Measurements from ENCODE around the gene SPR. TPM values are rescaled to one million over a fixed set of nuclear protein-coding genes. Genes with fewer than 3 reads are reported as not detected.
A peak's percentile ranks its signal among the peaks of the same experiment; 100 is the strongest.

Gene SPR
- total and polyA plus RNA-seq, 2 donors (not counting 1 experiment from before 2014, with no cell fraction given): 9.4 to 23.3 TPM

DNA sequence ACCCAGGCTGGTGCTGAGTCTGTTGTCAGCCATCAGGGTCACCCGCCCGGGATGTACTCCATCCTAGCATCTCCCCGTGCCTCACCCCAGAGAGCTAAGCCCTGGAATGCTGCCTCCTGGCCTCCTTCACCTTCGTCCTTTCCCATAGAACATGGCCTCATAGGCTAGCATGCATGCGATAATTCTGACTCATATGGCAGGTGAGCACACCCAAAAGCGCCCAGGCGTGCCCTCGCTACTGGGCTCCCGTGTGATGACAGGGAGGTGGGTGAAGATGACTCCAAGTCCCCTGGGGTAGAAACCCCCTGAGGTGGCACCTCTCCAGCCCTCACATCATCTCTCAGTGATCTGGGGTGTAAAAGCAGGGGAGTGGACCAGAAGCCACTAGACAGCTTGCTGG, 7.3 kb downstream of the SPR start:
- Histone ChIP-seq H3K4me3 (replicated peaks in 1 of 4; ENCODE audit: control extremely low read depth in 1 of 4, insufficient read depth in 1 of 4, low read depth in 3 of 4, low read length in 4 of 4) (no peak overlapping the region), H3K4me1 (ENCODE audit: control insufficient read depth, extremely low read depth, insufficient read depth, low read length) (no peaks in the 10 kb centered on the region), H3K9ac (ENCODE audit: insufficient read depth, low read length) (no peak overlapping the region), H2AFZ (ENCODE audit: low read length) (no peak overlapping the region), H3K4me2 (ENCODE audit: extremely low read depth, insufficient read depth, low read length) (no peak overlapping the region), H3K27ac (ENCODE audit: insufficient read depth, low read length) (no peak overlapping the region), H4K20me1 (ENCODE audit: control insufficient read depth, extremely low read depth, insufficient read depth, low read length) (no peaks in the 10 kb centered on the region), H3K79me2 (ENCODE audit: control insufficient read depth, insufficient read depth, low read length) (no peaks in the 10 kb centered on the region), H3K36me3 (ENCODE audit: control insufficient read depth, insufficient read depth, low read length) (no peaks in the 10 kb centered on the region), H3K27me3 (ENCODE audit: control insufficient read depth, insufficient read depth, low read length) (peaks cover 33% of the 10 kb centered on the region), H3K9me3 (ENCODE audit: control insufficient read depth, insufficient read depth, low read depth, low read length) (no peaks in the 10 kb centered on the region)
- no peak for TF ChIP-seq EZH2 (IDR thresholded peaks at IDR 0.05; ENCODE audit: low read length, missing control alignments)
- TF ChIP-seq, protein P1, sequence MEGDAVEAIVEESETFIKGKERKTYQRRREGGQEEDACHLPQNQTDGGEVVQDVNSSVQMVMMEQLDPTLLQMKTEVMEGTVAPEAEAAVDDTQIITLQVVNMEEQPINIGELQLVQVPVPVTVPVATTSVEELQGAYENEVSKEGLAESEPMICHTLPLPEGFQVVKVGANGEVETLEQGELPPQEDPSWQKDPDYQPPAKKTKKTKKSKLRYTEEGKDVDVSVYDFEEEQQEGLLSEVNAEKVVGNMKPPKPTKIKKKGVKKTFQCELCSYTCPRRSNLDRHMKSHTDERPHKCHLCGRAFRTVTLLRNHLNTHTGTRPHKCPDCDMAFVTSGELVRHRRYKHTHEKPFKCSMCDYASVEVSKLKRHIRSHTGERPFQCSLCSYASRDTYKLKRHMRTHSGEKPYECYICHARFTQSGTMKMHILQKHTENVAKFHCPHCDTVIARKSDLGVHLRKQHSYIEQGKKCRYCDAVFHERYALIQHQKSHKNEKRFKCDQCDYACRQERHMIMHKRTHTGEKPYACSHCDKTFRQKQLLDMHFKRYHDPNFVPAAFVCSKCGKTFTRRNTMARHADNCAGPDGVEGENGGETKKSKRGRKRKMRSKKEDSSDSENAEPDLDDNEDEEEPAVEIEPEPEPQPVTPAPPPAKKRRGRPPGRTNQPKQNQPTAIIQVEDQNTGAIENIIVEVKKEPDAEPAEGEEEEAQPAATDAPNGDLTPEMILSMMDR (conservative IDR thresholded peaks at IDR 0.05 in 1 of 2, IDR thresholded peaks at IDR 0.05 in 1 of 2; ENCODE audit: low read depth in 1 of 2, low read length in 2 of 2): no peak
- DNase-seq (ENCODE audit: low read depth in 2 of 2): no peak

DNA sequence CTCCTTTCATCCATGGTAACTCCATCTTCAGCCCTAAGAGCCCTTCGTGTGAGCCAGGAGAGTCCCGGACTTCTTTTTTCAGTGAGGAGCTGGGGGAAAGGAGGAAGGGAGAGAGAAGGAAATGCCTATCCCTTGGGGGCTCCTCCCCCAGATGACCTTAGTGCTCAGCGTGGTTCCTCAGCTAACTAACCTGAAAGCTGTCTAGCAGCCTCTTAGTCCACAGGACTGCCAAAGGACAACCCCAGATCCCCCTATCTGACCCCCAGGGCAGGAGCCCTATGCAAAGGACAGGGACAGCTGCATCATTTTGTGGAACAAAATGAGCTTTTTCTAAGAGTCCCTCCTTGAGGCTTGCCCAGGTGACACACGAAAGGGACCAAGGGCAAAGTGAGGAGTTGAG, 7.9 kb downstream of the SPR start:
- no peaks in the 10 kb centered on the region for H4K20me1 ChIP-seq (ENCODE audit: control insufficient read depth, extremely low read depth, insufficient read depth, low read length)
- H3K27ac ChIP-seq (ENCODE audit: insufficient read depth, low read length): no peak overlapping the region
- H3K27me3 ChIP-seq (ENCODE audit: control insufficient read depth, insufficient read depth, low read length): peaks cover 37% of the 10 kb centered on the region
- H3K4me3 ChIP-seq (replicated peaks in 1 of 4; ENCODE audit: control extremely low read depth in 1 of 4, insufficient read depth in 1 of 4, low read depth in 3 of 4, low read length in 4 of 4): no peak overlapping the region
- no peaks in the 10 kb centered on the region for H3K36me3 ChIP-seq (ENCODE audit: control insufficient read depth, insufficient read depth, low read length)
- H3K9ac ChIP-seq (ENCODE audit: insufficient read depth, low read length): no peak overlapping the region
- H3K4me2 ChIP-seq (ENCODE audit: extremely low read depth, insufficient read depth, low read length): no peak overlapping the region
- no peaks in the 10 kb centered on the region for H3K4me1 ChIP-seq (ENCODE audit: control insufficient read depth, extremely low read depth, insufficient read depth, low read length)
- H3K9me3 ChIP-seq (ENCODE audit: control insufficient read depth, insufficient read depth, low read depth, low read length): no peaks in the 10 kb centered on the region
- H3K79me2 ChIP-seq (ENCODE audit: control insufficient read depth, insufficient read depth, low read length): no peaks in the 10 kb centered on the region
- no peak for DNase-seq (ENCODE audit: low read depth in 2 of 2)
- H2AFZ ChIP-seq (ENCODE audit: low read length): no peak overlapping the region
- TF ChIP-seq, protein P1 (conservative IDR thresholded peaks at IDR 0.05 in 1 of 2, IDR thresholded peaks at IDR 0.05 in 1 of 2; ENCODE audit: low read depth in 1 of 2, low read length in 2 of 2): no peak
- no peak for TF ChIP-seq EZH2 (IDR thresholded peaks at IDR 0.05; ENCODE audit: low read length, missing control alignments)

DNA sequence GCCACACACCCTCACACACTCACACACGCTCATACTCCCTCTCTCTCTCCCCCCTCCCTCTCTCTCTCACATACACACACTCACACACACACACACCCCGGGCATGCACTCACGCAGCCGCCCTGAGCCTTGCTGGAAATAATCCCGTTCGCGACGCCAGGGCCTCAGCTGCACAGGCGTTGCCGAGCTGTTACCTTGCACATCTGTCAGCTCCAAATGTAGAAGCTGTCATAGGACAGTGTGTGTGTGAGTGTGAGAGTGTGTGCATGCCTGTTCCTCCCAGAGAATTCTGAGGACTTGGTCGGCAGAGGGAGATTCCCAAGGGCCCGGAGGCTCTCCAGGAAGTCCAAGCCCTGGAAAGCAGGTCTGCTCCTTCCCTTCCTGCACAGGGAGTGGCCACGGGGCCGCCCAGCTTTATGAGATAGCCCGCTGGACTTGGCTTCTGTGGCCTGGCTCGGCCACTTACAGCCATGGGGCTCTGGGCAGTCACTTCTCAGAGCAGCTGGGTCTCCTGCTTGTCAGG, 8.6 kb downstream of the SPR start:
- H3K4me2 ChIP-seq (ENCODE audit: extremely low read depth, insufficient read depth, low read length): no peak overlapping the region
- no peaks in the 10 kb centered on the region for H4K20me1 ChIP-seq (ENCODE audit: control insufficient read depth, extremely low read depth, insufficient read depth, low read length)
- H3K4me3 ChIP-seq (replicated peaks in 1 of 4; ENCODE audit: control extremely low read depth in 1 of 4, insufficient read depth in 1 of 4, low read depth in 3 of 4, low read length in 4 of 4): no peak overlapping the region
- H3K79me2 ChIP-seq (ENCODE audit: control insufficient read depth, insufficient read depth, low read length): no peaks in the 10 kb centered on the region
- peaks cover 42% of the 10 kb centered on the region for H3K27me3 ChIP-seq (ENCODE audit: control insufficient read depth, insufficient read depth, low read length)
- peak; percentile 60 to 67 for DNase-seq (ENCODE audit: low read depth in 2 of 2)
- H3K27ac ChIP-seq (ENCODE audit: insufficient read depth, low read length): no peak overlapping the region
- H3K9me3 ChIP-seq (ENCODE audit: control insufficient read depth, insufficient read depth, low read depth, low read length): no peaks in the 10 kb centered on the region
- H3K9ac ChIP-seq (ENCODE audit: insufficient read depth, low read length): no peak overlapping the region
- peak; percentile 40 for TF ChIP-seq EZH2 (IDR thresholded peaks at IDR 0.05; ENCODE audit: low read length, missing control alignments)
- TF ChIP-seq, protein P1 (conservative IDR thresholded peaks at IDR 0.05 in 1 of 2, IDR thresholded peaks at IDR 0.05 in 1 of 2; ENCODE audit: low read depth in 1 of 2, low read length in 2 of 2): no peak
- H3K4me1 ChIP-seq (ENCODE audit: control insufficient read depth, extremely low read depth, insufficient read depth, low read length): no peaks in the 10 kb centered on the region
- H2AFZ ChIP-seq (ENCODE audit: low read length): no peak overlapping the region
- no peaks in the 10 kb centered on the region for H3K36me3 ChIP-seq (ENCODE audit: control insufficient read depth, insufficient read depth, low read length)

Data from fibroblast of lung (primary cell).